GM12874 (cell line): ENCODE measurements around the gene COQ8A.

Experiments used
- CTCF ChIP-seq: IDR thresholded peaks from 2 replicates; pipeline ENCODE4 v1.5.1; 2011; ENCODE audit warnings: low read depth, mild to moderate bottlenecking, control low read depth, low read length, moderate library complexity; ENCODE audit not compliant: insufficient read depth

The COQ8A gene

GRCh38 chr1:226940029-226940805, at the start of gene COQ8A:
Gene COQ8A (plus strand): TSS chr1:226940294. CDS start chr1:226961386, 21,092 bp downstream.
- no peak for TF ChIP-seq CTCF

GRCh38 chr1:226890331-226891108, 49.6 kb upstream of the COQ8A start:
- no peak for TF ChIP-seq CTCF

- TF ChIP-seq CTCF: no peak
Measured at GRCh38 chr1:226891346-226891745, 48.7 kb upstream of the COQ8A start.

GRCh38 chr1:226891846-226892523, 48.1 kb upstream of the COQ8A start:
- no peak for TF ChIP-seq CTCF

GRCh38 chr1:226892524-226892875, 47.6 kb upstream of the COQ8A start:
- no peak for TF ChIP-seq CTCF

- TF ChIP-seq CTCF: no peak
Measured at GRCh38 chr1:226893936-226894335, 46.2 kb upstream of the COQ8A start.

GRCh38 chr1:226894826-226895225, 45.3 kb upstream of the COQ8A start:
- TF ChIP-seq CTCF: no peak
